ENCODE measurements around the gene LEFTY2.

LEFTY2 gene

DNA sequence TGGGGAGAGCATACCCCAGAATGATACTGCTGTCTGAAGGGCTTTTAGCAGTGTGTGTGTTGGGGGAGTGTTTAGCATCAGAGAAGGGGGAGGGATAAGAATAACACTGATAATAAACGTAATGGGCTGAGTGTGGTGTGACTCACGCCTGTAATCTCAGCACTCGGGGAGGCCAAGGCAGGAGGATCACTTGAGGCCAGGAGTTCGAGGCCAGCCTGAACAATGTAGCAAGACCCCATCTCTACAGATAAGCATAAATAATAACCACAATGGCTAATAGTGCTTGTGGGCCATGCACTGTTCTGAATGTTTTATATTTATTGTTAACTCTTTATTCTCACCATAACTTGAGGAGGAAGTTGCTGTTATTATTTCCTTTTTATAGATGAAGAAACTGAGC, 2.6 kb upstream of the LEFTY2 start:
- Histone ChIP-seq H3K4me3 (ENCODE audit: low read depth, low read length) (no peak overlapping the region), H3K4me1 (ENCODE audit: control insufficient read depth, insufficient read depth, low read length) (no peaks in the 10 kb centered on the region), H3K27ac (ENCODE audit: extremely low read depth, low read depth, low read length) (no peak overlapping the region), H3K9me3 (ENCODE audit: control insufficient read depth, insufficient read depth, low read depth, low read length) (no peaks in the 10 kb centered on the region), H3K36me3 (ENCODE audit: control insufficient read depth in 2 of 2, insufficient read depth in 1 of 2, low read length in 2 of 2) (no peaks in the 10 kb centered on the region)
- ChIA-PET CTCF (interaction anchor here (0.9 kb wide), 1 partner anchor 29 kb away, joined by 5 read pairs; no protein-coding TSS in a partner anchor), POLR2A (interaction anchor here (0.9 kb wide), 1 partner anchor 19 kb away, joined by 3 read pairs; no protein-coding TSS in a partner anchor)
- TF ChIP-seq ZNF175 (tag by site-specific recombination; IDR thresholded peaks at IDR 0.05) (no peak), ZNF692 (tag by site-specific recombination; IDR thresholded peaks at IDR 0.05) (no peak), ZNF155 (tag by site-specific recombination; IDR thresholded peaks at IDR 0.05) (no peak), BCL11B (tag by site-specific recombination; IDR thresholded peaks at IDR 0.05; ENCODE audit: low read depth) (no peak), WT1 (tag by site-specific recombination; IDR thresholded peaks at IDR 0.05) (peak; percentile 54; the same call in 1 of the 2 replicates), ZNF514 (tag by site-specific recombination; IDR thresholded peaks at IDR 0.05) (no peak), ZEB2 (tag by site-specific recombination; IDR thresholded peaks at IDR 0.05) (0 out of 2 replicates have a peak, but pooled peaks have one; percentile 22), PRDM4 (tag by site-specific recombination; IDR thresholded peaks at IDR 0.05) (no peak), ZBTB49 (tag by site-specific recombination; IDR thresholded peaks at IDR 0.05; ENCODE audit: low read depth) (no peak), ZNF707 (tag by site-specific recombination; IDR thresholded peaks at IDR 0.05) (no peak), OVOL3 (tag by site-specific recombination; IDR thresholded peaks at IDR 0.05) (no peak), HOXA7 (CRISPR knock-in tag; IDR thresholded peaks at IDR 0.05; ENCODE audit: borderline replicate concordance) (no peak), ZNF280C (tag by site-specific recombination; IDR thresholded peaks at IDR 0.05) (no peak), REPIN1 (tag by site-specific recombination; IDR thresholded peaks at IDR 0.05; ENCODE audit: low read depth) (no peak), ZNF76 (tag by site-specific recombination; IDR thresholded peaks at IDR 0.05; ENCODE audit: borderline replicate concordance, low read depth) (no peak), HOXD13 (CRISPR knock-in tag; IDR thresholded peaks at IDR 0.05; ENCODE audit: borderline replicate concordance) (no peak), KLF1 (tag by site-specific recombination; IDR thresholded peaks at IDR 0.05) (no peak), PBX3 (CRISPR knock-in tag; IDR thresholded peaks at IDR 0.05) (no peak), ZBTB1 (tag by site-specific recombination; IDR thresholded peaks at IDR 0.05) (no peak)
- TF ChIP-seq, protein P1, sequence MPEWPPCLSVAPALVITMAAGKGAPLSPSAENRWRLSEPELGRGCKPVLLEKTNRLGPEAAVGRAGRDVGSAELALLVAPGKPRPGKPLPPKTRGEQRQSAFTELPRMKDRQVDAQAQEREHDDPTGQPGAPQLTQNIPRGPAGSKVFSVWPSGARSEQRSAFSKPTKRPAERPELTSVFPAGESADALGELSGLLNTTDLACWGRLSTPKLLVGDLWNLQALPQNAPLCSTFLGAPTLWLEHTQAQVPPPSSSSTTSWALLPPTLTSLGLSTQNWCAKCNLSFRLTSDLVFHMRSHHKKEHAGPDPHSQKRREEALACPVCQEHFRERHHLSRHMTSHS (tag by site-specific recombination; IDR thresholded peaks at IDR 0.05) = no peak
- TF ChIP-seq, protein P2, sequence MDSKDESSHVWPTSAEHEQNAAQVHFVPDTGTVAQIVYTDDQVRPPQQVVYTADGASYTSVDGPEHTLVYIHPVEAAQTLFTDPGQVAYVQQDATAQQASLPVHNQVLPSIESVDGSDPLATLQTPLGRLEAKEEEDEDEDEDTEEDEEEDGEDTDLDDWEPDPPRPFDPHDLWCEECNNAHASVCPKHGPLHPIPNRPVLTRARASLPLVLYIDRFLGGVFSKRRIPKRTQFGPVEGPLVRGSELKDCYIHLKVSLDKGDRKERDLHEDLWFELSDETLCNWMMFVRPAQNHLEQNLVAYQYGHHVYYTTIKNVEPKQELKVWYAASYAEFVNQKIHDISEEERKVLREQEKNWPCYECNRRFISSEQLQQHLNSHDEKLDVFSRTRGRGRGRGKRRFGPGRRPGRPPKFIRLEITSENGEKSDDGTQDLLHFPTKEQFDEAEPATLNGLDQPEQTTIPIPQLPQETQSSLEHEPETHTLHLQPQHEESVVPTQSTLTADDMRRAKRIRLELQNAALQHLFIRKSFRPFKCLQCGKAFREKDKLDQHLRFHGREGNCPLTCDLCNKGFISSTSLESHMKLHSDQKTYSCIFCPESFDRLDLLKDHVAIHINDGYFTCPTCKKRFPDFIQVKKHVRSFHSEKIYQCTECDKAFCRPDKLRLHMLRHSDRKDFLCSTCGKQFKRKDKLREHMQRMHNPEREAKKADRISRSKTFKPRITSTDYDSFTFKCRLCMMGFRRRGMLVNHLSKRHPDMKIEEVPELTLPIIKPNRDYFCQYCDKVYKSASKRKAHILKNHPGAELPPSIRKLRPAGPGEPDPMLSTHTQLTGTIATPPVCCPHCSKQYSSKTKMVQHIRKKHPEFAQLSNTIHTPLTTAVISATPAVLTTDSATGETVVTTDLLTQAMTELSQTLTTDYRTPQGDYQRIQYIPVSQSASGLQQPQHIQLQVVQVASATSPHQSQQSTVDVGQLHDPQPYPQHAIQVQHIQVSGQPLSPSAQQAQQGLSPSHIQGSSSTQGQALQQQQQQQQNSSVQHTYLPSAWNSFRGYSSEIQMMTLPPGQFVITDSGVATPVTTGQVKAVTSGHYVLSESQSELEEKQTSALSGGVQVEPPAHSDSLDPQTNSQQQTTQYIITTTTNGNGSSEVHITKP (tag by site-specific recombination; IDR thresholded peaks at IDR 0.05) = 0 out of 2 replicates have a peak, but pooled peaks have one; percentile 34

All from HEK293 (cell line).